DND-41 (cell line): ENCODE results near the gene MRPL14.

Source experiments
- CTCF ChIP-seq: IDR thresholded peaks from 2 replicates; pipeline ENCODE4 v1.5.1; 2012; ENCODE audit warnings: borderline replicate concordance, low read length, moderate library complexity, mild to moderate bottlenecking; ENCODE audit not compliant: poor library complexity, severe bottlenecking; ENCODE audit errors: extremely low read depth
- EZH2 ChIP-seq: IDR thresholded peaks from 3 replicates; pipeline ENCODE4 v1.6.1; 2012; ENCODE audit warnings: borderline replicate concordance, low read depth, mild to moderate bottlenecking, moderate library complexity, low read length, inconsistent platforms; ENCODE audit not compliant: severe bottlenecking

- TF ChIP-seq CTCF (no peak), EZH2 (no peak)
These were observed 38.2 kb downstream of the MRPL14 start for GRCh38 chr6:44088827-44089590.
